ENCODE results near the gene ADAMTS16.

ADAMTS16 gene

GRCh38 chr5:5291357-5291756 lies 151.2 kb downstream of the ADAMTS16 start:
- TF ChIP-seq JUND (IDR thresholded peaks at IDR 0.05; ENCODE audit: low read depth), result no peak
- DNase-seq (ENCODE audit: low read depth in 1 of 2, low spot score in 1 of 2), result no peak
- in situ Hi-C loops (cut with HindIII; ENCODE audit: low pct_unique_long_range_greater_than_20kb, low sequenced_read_pairs), result no loop called here

- in situ Hi-C loops (cut with HindIII; ENCODE audit: low pct_unique_long_range_greater_than_20kb, low sequenced_read_pairs), result no loop called here
- peak in 1 of 2 experiments; percentile 30 for DNase-seq (ENCODE audit: low read depth in 1 of 2, low spot score in 1 of 2)
- no peak for TF ChIP-seq JUND (IDR thresholded peaks at IDR 0.05; ENCODE audit: low read depth)
Observed at GRCh38 chr5:5293029-5293428, 152.9 kb downstream of the ADAMTS16 start.

- TF ChIP-seq JUND (IDR thresholded peaks at IDR 0.05; ENCODE audit: low read depth), result no peak
- DNase-seq (ENCODE audit: low read depth in 1 of 2, low spot score in 1 of 2), result no peak
- in situ Hi-C loops (cut with HindIII; ENCODE audit: low pct_unique_long_range_greater_than_20kb, low sequenced_read_pairs), result no loop called here
Observed at GRCh38 chr5:5294429-5294828, 154.3 kb downstream of the ADAMTS16 start.

- no peak for DNase-seq (ENCODE audit: low read depth in 1 of 2, low spot score in 1 of 2)
- in situ Hi-C loops (cut with HindIII; ENCODE audit: low pct_unique_long_range_greater_than_20kb, low sequenced_read_pairs), result no loop called here
- no peak for TF ChIP-seq JUND (IDR thresholded peaks at IDR 0.05; ENCODE audit: low read depth)
Observed at GRCh38 chr5:5295351-5295750, 155.2 kb downstream of the ADAMTS16 start.

GRCh38 chr5:5296051-5296450 lies 155.9 kb downstream of the ADAMTS16 start:
- no peak for DNase-seq (ENCODE audit: low read depth in 1 of 2, low spot score in 1 of 2)
- no peak for TF ChIP-seq JUND (IDR thresholded peaks at IDR 0.05; ENCODE audit: low read depth)
- in situ Hi-C loops (cut with HindIII; ENCODE audit: low pct_unique_long_range_greater_than_20kb, low sequenced_read_pairs), result no loop called here

GRCh38 chr5:5297432-5298067 lies 157.4 kb downstream of the ADAMTS16 start:
- in situ Hi-C loops (cut with HindIII; ENCODE audit: low pct_unique_long_range_greater_than_20kb, low sequenced_read_pairs), result no loop called here
- no peak for TF ChIP-seq JUND (IDR thresholded peaks at IDR 0.05; ENCODE audit: low read depth)
- no peak for DNase-seq (ENCODE audit: low read depth in 1 of 2, low spot score in 1 of 2)

GRCh38 chr5:5298068-5298633 lies 158.0 kb downstream of the ADAMTS16 start:
- in situ Hi-C loops (cut with HindIII; ENCODE audit: low pct_unique_long_range_greater_than_20kb, low sequenced_read_pairs), result no loop called here
- TF ChIP-seq JUND (IDR thresholded peaks at IDR 0.05; ENCODE audit: low read depth), result no peak
- DNase-seq (ENCODE audit: low read depth in 1 of 2, low spot score in 1 of 2), result no peak

- peak in 1 of 2 experiments; percentile 41 for DNase-seq (ENCODE audit: low read depth in 1 of 2, low spot score in 1 of 2)
- TF ChIP-seq JUND (IDR thresholded peaks at IDR 0.05; ENCODE audit: low read depth), result no peak
- in situ Hi-C loops (cut with HindIII; ENCODE audit: low pct_unique_long_range_greater_than_20kb, low sequenced_read_pairs), result no loop called here
Observed at GRCh38 chr5:5298841-5299541, 158.9 kb downstream of the ADAMTS16 start.

- in situ Hi-C loops (cut with HindIII; ENCODE audit: low pct_unique_long_range_greater_than_20kb, low sequenced_read_pairs), result no loop called here
- DNase-seq (ENCODE audit: low read depth in 1 of 2, low spot score in 1 of 2), result no peak
Observed at GRCh38 chr5:5301176-5301575, 161.0 kb downstream of the ADAMTS16 start.

GRCh38 chr5:5302201-5302600 lies 162.1 kb downstream of the ADAMTS16 start:
- no peak for TF ChIP-seq JUND (IDR thresholded peaks at IDR 0.05; ENCODE audit: low read depth)
- in situ Hi-C loops (cut with HindIII; ENCODE audit: low pct_unique_long_range_greater_than_20kb, low sequenced_read_pairs), result no loop called here
- no peak for DNase-seq (ENCODE audit: low read depth in 1 of 2, low spot score in 1 of 2)

More at GRCh38 chr5:5301176-5301575, 161.0 kb downstream of the ADAMTS16 start:
- TF ChIP-seq JUND (IDR thresholded peaks at IDR 0.05; ENCODE audit: low read depth), result no peak

GRCh38 chr5:5303242-5303641 lies 163.1 kb downstream of the ADAMTS16 start:
- TF ChIP-seq JUND (IDR thresholded peaks at IDR 0.05; ENCODE audit: low read depth), result no peak
- no peak for DNase-seq (ENCODE audit: low read depth in 1 of 2, low spot score in 1 of 2)
- in situ Hi-C loops (cut with HindIII; ENCODE audit: low pct_unique_long_range_greater_than_20kb, low sequenced_read_pairs), result no loop called here

- in situ Hi-C loops (cut with HindIII; ENCODE audit: low pct_unique_long_range_greater_than_20kb, low sequenced_read_pairs), result no loop called here
- DNase-seq (ENCODE audit: low read depth in 1 of 2, low spot score in 1 of 2), result no peak
- no peak for TF ChIP-seq JUND (IDR thresholded peaks at IDR 0.05; ENCODE audit: low read depth)
Observed at GRCh38 chr5:5304361-5305020, 164.4 kb downstream of the ADAMTS16 start.

GRCh38 chr5:5306696-5307095 lies 166.6 kb downstream of the ADAMTS16 start:
- no peak for TF ChIP-seq JUND (IDR thresholded peaks at IDR 0.05; ENCODE audit: low read depth)
- in situ Hi-C loops (cut with HindIII; ENCODE audit: low pct_unique_long_range_greater_than_20kb, low sequenced_read_pairs), result no loop called here
- DNase-seq (ENCODE audit: low read depth in 1 of 2, low spot score in 1 of 2), result no peak

Measured in T47D (cell line).